Psoas muscle (tissue), 8 donors: Measurements from ENCODE around the gene TBC1D1. TPM values are rescaled to one million over a fixed set of nuclear protein-coding genes. Genes with fewer than 3 reads are reported as not detected.

ENCODE experiments used
- ATAC-seq, 4 donors: fragments of 200-7000 bp; cut with Tn5 transposase; one replicate each; pipeline ENCODE4 v1.9.1; 2020; ENCODE audit warnings: moderate library complexity in 3 of 4, mild to moderate bottlenecking in 2 of 4
- DNase-seq, 2 donors: peaks; one replicate each; pipeline ENCODE4 v3.0.0-alpha.2; 2020
- H3K27ac ChIP-seq: fragments of 200-600 bp; one replicate; pipeline ENCODE4 v1.8.0; 2022
- H3K27me3 ChIP-seq, 3 donors: fragments of 200-600 bp in 1 of 3; one replicate each; pipeline versions ENCODE4 v1.6.1 to v1.8.0; 2013 to 2022; ENCODE audit warnings: low read length in 2 of 3, mild to moderate bottlenecking in 2 of 3, moderate library complexity in 1 of 3; ENCODE audit not compliant: insufficient read depth in 3 of 3
- H3K36me3 ChIP-seq, 2 donors: fragments of 200-600 bp in 1 of 2; one replicate each; pipeline versions ENCODE4 v1.6.1 to v1.8.0; 2013 to 2022; ENCODE audit warnings: low read depth in 1 of 2, mild to moderate bottlenecking in 1 of 2, moderate library complexity in 1 of 2; ENCODE audit not compliant: insufficient read depth in 1 of 2
- H3K4me1 ChIP-seq: fragments of 200-600 bp; one replicate; pipeline ENCODE4 v1.8.0; 2022
- H3K4me3 ChIP-seq: fragments of 200-600 bp; one replicate; pipeline ENCODE4 v1.8.0; 2022; ENCODE audit warnings: mild to moderate bottlenecking
- H3K9me3 ChIP-seq: fragments of 200-600 bp; one replicate; pipeline ENCODE4 v1.8.0; 2022
- WGBS, 3 donors: extraction: QIAGEN DNeasy Blood & Tissue Kit; methylation state at CpG; one replicate each; pipeline versions ENCODE4 v1.1.6 to v1.1.7; 2013; 5-methylcytosine and 5-hydroxymethylcytosine counted together
- intact Hi-C, 2 donors: fragments of 100-400 bp; cut with DNase I; formaldehyde crosslinking; loops; one replicate each; pipeline versions ENCODE4 v1.11.0 to v1.14.2; 2022
- polyA plus RNA-seq, 3 donors: library from polyadenylated mRNA; stranded (reverse); fragments of 200-250 nt; gene quantifications; one replicate each; pipeline ENCODE4 v1.2.3, GENCODE V29; 2013
- total RNA-seq, 4 donors: library from RNA; stranded (reverse); fragmentation: NEBNext Ultra II Directional in 2 of 4; extraction: Animal tissue kit (Norgen Biotek cat#: 25700) in 2 of 4; gene quantifications; one replicate each; pipeline versions ENCODE4 v1.2.1 to v1.2.4, GENCODE V29; 2021 to 2023
- TF ChIP-seq, protein P1 (sequence below): fragments of 200-600 bp; IDR thresholded peaks from one replicate; pipeline ENCODE4 v1.8.0; 2022; ENCODE audit warnings: antibody characterized with exemption
- donor health status: healthy with polysubstance abuse.
- donor health status: DM: no; HTN: no; CAD: no; lungs with moderate emphysema.
- donor health status: Bipolar disorder and iron deficiency.
- donor health status: healthy.
- donor health status: DM: yes; HTN: yes; CAD: no.
- donor health status: DM: no; HTN: no; CAD: no.
- donor health status: DM: no; HTN: no; CAD: no.
- donor health status: DM: yes; HTN: yes; CAD: no.

Gene TBC1D1
- total and polyA plus RNA-seq, 7 donors = 18.1 to 130 (median 42.5) TPM

DNA sequence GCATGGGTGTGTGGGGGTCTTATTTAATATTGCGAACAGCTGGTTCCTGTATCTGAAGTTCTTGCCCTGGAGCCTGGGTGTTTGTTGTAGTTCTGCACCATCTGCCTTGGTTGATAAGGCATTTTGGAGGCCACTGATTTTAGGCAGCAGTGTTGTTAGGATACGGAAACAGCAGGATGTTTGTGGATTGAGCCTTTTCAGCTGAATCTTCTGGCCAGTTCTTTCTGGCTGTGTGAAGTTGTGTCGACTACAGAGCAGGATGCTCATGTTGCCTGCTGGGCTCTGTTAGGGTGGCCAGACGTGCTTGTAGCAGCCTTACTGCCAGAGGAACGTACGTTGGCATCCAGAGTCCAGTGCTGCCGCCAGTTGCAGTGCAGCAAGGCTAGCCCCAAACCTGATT lies 203.5 kb downstream of the TBC1D1 start:
- no peak overlapping the region for H3K4me3 ChIP-seq
- WGBS, 3 donors = 44 to 62% (median 50%) methylated on average over 7 of the region's 7 CpGs
- no peak overlapping the region for H3K27ac ChIP-seq
- ATAC-seq (no peak), DNase-seq (no peak)
- intact Hi-C loops = no loop called here
- no peaks in the 10 kb centered on the region for H3K9me3 ChIP-seq
- H3K36me3 ChIP-seq = peaks cover 2 to 56% of the 10 kb centered on the region in 2 donors
- no peaks in the 10 kb centered on the region for H3K4me1 ChIP-seq
- no peaks in the 10 kb centered on the region for H3K27me3 ChIP-seq
- TF ChIP-seq, protein P1, sequence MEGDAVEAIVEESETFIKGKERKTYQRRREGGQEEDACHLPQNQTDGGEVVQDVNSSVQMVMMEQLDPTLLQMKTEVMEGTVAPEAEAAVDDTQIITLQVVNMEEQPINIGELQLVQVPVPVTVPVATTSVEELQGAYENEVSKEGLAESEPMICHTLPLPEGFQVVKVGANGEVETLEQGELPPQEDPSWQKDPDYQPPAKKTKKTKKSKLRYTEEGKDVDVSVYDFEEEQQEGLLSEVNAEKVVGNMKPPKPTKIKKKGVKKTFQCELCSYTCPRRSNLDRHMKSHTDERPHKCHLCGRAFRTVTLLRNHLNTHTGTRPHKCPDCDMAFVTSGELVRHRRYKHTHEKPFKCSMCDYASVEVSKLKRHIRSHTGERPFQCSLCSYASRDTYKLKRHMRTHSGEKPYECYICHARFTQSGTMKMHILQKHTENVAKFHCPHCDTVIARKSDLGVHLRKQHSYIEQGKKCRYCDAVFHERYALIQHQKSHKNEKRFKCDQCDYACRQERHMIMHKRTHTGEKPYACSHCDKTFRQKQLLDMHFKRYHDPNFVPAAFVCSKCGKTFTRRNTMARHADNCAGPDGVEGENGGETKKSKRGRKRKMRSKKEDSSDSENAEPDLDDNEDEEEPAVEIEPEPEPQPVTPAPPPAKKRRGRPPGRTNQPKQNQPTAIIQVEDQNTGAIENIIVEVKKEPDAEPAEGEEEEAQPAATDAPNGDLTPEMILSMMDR = no peak

DNA sequence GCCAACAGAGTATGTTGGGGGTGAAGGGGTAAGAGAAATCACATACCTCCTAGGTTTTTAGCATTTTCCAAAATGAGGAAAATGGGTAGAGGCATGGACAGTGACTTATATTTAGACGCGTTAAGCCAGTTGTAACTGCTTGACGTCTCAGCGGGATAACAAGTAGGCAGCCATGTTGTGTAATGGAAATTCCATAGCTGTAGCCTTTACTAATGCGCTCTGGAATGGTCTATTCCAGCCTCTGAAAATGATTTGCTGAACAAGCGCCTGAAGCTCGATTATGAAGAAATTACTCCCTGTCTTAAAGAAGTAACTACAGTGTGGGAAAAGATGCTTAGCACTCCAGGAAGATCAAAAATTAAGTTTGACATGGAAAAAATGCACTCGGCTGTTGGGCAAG lies 204.8 kb downstream of the TBC1D1 start:
- H3K36me3 ChIP-seq = peaks cover 2 to 54% of the 10 kb centered on the region in 2 donors

DNA sequence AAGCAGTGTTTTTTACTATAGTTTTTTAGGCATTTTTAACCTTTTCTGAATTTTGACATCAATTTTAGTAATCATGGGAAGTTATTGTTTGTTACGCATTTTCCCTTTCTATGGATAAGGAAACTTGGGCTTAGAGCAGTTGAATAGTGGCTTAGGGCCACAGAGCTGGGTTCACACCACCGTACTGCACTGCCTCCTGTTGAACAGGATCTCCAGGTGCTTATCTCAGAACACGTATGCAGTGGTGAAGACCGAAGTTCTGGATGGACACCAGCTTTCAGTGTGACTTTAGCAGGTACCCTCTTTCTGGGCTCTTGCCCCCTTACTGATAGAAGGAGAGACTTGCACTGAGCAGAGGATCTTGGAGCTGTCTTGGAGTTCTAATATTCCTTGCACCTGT lies 206.9 kb downstream of the TBC1D1 start:
- H3K36me3 ChIP-seq = peaks cover 2 to 58% of the 10 kb centered on the region in 2 donors
- 98 to 99% (median 99%) methylated on average over 4 of the region's 4 CpGs for WGBS, 3 donors
- DNase-seq (no peak), ATAC-seq (no peak)
- no peaks in the 10 kb centered on the region for H3K9me3 ChIP-seq
- no peaks in the 10 kb centered on the region for H3K4me1 ChIP-seq
- H3K27ac ChIP-seq = no peak overlapping the region
- intact Hi-C loops = no loop called here
- TF ChIP-seq, protein P1 = no peak
- H3K4me3 ChIP-seq = no peak overlapping the region
- no peaks in the 10 kb centered on the region for H3K27me3 ChIP-seq

More for the DNA sequence above, 204.8 kb downstream of the TBC1D1 start:
- H3K4me1 ChIP-seq = no peaks in the 10 kb centered on the region
- TF ChIP-seq, protein P1 = no peak
- H3K27me3 ChIP-seq = no peaks in the 10 kb centered on the region
- no peak for DNase-seq
- no peak overlapping the region for H3K27ac ChIP-seq
- ATAC-seq = no peak
- no peaks in the 10 kb centered on the region for H3K9me3 ChIP-seq
- no peak overlapping the region for H3K4me3 ChIP-seq
- intact Hi-C loops = no loop called here
- 92 to 95% (median 95%) methylated on average over 8 of the region's 8 CpGs for WGBS, 3 donors

DNA sequence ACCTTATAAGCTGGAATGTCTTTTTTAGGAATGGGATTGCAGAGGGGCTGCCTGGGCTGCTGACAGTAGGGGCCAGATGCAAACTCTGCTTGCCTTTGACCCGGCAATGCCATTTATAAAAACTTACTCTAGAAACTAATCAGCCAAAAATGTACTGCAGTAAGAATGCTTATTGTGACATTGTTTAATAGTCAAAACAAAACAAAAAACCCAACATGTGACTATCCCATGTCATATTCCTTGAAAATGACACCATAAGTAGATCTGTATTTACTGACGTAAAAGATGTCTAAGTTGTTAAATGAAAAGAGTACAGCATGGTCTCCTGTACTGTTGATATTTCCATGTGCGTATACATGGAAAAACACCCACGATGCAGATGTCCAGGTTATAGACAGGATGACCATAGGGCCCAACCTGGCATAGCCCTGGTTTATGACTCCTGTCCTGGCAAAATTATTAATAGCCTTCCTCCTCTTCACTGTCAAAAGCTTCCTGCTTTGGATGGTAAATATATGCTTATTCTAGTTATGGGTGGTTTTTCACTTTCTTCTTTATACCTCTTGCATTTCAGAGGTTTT lies 208.2 kb downstream of the TBC1D1 start:
- Histone ChIP-seq H3K36me3 (peaks cover 2 to 68% of the 10 kb centered on the region in 2 donors), H3K27ac (no peak overlapping the region), H3K4me3 (no peak overlapping the region), H3K4me1 (no peaks in the 10 kb centered on the region), H3K27me3 (no peaks in the 10 kb centered on the region), H3K9me3 (no peaks in the 10 kb centered on the region)
- intact Hi-C loops = no loop called here
- 93 to 95% (median 95%) methylated on average over 4 of the region's 4 CpGs for WGBS, 3 donors
- ATAC-seq = no peak
- no peak for DNase-seq
- TF ChIP-seq, protein P1 = no peak

DNA sequence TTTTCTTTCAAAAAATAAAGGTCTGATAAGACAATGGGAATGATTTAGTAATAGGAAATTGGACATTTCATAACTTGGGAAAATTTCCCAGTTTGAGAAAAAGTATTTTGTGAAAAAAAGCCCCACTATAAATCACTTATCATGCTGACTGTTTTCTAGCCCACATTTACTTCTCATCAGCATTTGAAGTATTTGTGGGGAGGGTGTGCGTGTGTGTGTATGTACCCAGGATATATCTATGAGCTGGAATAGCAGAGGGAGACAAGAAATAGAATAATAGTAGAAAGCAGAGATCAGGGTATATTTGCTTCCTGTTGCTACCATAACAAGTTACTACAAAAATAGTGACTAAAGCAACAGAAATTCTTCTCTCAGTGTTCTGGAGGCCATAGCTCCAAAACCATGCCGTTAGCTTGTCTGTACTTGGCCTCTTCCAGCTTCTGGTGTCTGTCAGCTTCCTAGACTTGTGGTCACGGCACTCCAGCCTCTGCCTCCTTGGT lies 209.1 kb downstream of the TBC1D1 start:
- no peaks in the 10 kb centered on the region for H3K27me3 ChIP-seq
- TF ChIP-seq, protein P1 = no peak
- H3K4me3 ChIP-seq = no peak overlapping the region
- 90 to 91% (median 91%) methylated on average over 3 of the region's 3 CpGs for WGBS, 3 donors
- intact Hi-C loops = no loop called here
- ATAC-seq (peak in 1 of 4 donors; percentile 27), DNase-seq (no peak)
- H3K27ac ChIP-seq = peak overlapping the region; percentile 4
- no peaks in the 10 kb centered on the region for H3K9me3 ChIP-seq
- H3K4me1 ChIP-seq = no peaks in the 10 kb centered on the region
- H3K36me3 ChIP-seq = peaks cover 2 to 69% of the 10 kb centered on the region in 2 donors
